ENCODE measurements around the gene ASXL3.
A peak's percentile ranks its signal among the peaks of the same experiment; 100 is the strongest.

ASXL3 gene

GRCh38 chr18:33584548-33585430 lies 6.8 kb downstream of the ASXL3 start:
- DNase-seq, result no peak

GRCh38 chr18:33585431-33585775 lies 7.4 kb downstream of the ASXL3 start:
- DNase-seq, result no peak

- DNase-seq, result no peak
Measured at GRCh38 chr18:33588361-33588760, 10.3 kb downstream of the ASXL3 start.

GRCh38 chr18:33593261-33593660 lies 15.2 kb downstream of the ASXL3 start:
- DNase-seq, result no peak

GRCh38 chr18:33594799-33595198 lies 16.8 kb downstream of the ASXL3 start:
- peak; percentile 11 for DNase-seq

- peak; percentile 72 for DNase-seq
Measured at GRCh38 chr18:33596178-33596854, 18.3 kb downstream of the ASXL3 start.

GRCh38 chr18:33600846-33601245 lies 22.8 kb downstream of the ASXL3 start:
- DNase-seq, result no peak

- peak; percentile 84 for DNase-seq
Measured at GRCh38 chr18:33603454-33603853, 25.4 kb downstream of the ASXL3 start.

GRCh38 chr18:33605250-33605649 lies 27.2 kb downstream of the ASXL3 start:
- peak; percentile 61 for DNase-seq

- peak; percentile 41 for DNase-seq
Measured at GRCh38 chr18:33606621-33607020, 28.6 kb downstream of the ASXL3 start.

- DNase-seq, result peak; percentile 5
Measured at GRCh38 chr18:33611525-33612135, 33.6 kb downstream of the ASXL3 start.

GRCh38 chr18:33612632-33613031 lies 34.6 kb downstream of the ASXL3 start:
- DNase-seq, result no peak

GRCh38 chr18:33616556-33616955 lies 38.5 kb downstream of the ASXL3 start:
- no peak for DNase-seq

GRCh38 chr18:33627114-33627513 lies 49.1 kb downstream of the ASXL3 start:
- no peak for DNase-seq

- no peak for DNase-seq
Measured at GRCh38 chr18:33630476-33630875, 52.5 kb downstream of the ASXL3 start.

GRCh38 chr18:33641141-33641540 lies 63.1 kb downstream of the ASXL3 start:
- no peak for DNase-seq

GRCh38 chr18:33644494-33644893 lies 66.5 kb downstream of the ASXL3 start:
- DNase-seq, result no peak

- DNase-seq, result no peak
Measured at GRCh38 chr18:33647365-33647764, 69.3 kb downstream of the ASXL3 start.

GRCh38 chr18:33652635-33653034 lies 74.6 kb downstream of the ASXL3 start:
- no peak for DNase-seq

GRCh38 chr18:33653231-33653630 lies 75.2 kb downstream of the ASXL3 start:
- peak; percentile 6 for DNase-seq

GRCh38 chr18:33656889-33657448 lies 79.0 kb downstream of the ASXL3 start:
- no peak for DNase-seq

- no peak for DNase-seq
Measured at GRCh38 chr18:33660696-33661310, 82.8 kb downstream of the ASXL3 start.

- no peak for DNase-seq
Measured at GRCh38 chr18:33664241-33664874, 86.3 kb downstream of the ASXL3 start.

Data from DMS53 (cell line).